CD1c-positive myeloid dendritic cell (primary cell): ENCODE data around the gene ADAMTS10.
"Not testable (repeated sequence)": the region's sequence is repeated elsewhere in the genome, so short reads cannot be mapped to it uniquely, and the experiment has no call there.

Source experiments
- DNase-seq: peaks from one replicate; pipeline ENCODE4 v3.0.0-alpha.2; 2016; ENCODE audit errors: extremely low spot score

ADAMTS10 gene

DNA sequence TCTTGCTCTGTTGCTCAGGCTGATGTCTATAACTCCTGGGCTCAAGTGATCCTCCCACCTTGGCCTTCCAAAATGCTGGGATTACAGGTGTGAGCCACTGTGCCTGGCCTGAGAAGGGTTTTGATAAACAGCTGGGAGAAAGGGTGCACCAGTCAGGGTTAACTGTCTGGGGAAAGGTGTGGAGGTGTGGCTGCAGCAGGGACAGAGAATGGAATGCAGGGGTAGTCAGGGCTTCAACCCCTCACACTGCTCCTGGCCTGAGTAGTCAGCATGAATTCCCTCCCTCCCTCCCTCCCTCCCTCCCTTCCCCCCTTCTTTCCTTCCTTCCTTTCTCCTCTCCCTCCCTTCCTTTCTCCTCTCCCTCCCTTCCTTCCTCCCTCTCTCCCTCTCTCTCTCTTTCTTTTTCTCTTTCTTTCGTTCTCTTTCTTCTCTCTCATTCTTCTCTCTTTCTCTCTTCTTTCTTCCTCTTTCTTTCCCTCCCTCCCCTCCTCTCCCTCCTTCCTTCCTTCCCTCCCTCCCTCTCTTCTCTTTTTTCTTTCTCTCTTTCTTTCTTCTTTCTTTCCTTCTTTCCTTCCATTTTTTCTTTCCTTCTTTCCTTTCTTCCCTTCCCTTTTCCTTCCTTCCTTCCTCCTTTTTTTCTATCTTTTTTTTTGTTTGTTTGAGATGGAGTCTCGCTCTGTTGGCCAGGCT, 49.3 kb downstream of the ADAMTS10 start:
- no peak for DNase-seq

DNA sequence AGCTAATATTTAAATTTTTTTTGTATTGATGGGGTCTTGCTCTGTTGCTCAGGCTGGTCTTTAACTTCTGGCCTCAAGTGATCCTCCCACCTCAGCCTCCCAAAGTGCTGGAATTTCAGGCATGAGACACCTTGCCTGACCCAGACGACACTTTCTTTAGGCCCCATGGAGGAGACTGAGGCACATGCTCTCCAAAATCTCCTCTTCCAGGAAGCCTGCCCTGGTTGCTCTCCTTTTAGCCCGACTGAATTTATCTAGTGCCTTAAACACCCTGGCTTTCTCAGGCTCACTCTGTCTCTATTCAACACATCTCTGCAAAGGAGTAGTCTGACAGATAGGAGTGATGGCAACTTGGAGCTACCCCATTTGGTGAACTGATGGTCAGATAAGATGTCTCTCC, 52.2 kb downstream of the ADAMTS10 start:
- DNase-seq: no peak

DNA sequence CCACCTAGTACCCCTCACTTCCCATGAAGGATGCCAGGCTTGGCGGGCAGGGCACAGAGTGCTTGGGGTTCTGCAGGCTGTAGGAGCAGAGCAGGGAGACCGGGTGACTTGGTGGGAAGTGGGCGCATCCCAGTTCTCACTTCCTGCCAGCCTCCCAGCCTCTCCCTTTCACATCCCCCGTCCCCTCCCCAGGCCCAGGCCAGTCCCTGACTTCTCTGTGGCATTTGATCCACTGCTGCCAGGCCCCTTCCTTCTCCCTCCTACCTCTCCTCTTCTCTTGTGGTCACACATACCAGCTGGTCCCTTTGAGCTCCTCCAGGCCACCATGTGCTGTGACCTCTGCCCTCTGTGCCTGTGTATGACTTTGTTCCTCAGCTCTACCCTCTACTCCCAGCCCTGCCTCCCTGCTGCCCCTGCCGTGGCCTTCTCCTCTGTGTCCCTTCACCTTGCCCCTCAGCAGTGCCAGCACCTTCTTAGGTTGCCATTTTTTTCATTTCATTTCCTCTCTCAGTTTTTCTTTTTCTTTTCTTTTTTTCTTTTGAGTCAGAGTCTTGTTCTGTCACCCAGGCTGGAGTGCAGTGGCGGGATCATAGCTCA, 52.8 kb downstream of the ADAMTS10 start:
- peak; percentile 90 for DNase-seq

DNA sequence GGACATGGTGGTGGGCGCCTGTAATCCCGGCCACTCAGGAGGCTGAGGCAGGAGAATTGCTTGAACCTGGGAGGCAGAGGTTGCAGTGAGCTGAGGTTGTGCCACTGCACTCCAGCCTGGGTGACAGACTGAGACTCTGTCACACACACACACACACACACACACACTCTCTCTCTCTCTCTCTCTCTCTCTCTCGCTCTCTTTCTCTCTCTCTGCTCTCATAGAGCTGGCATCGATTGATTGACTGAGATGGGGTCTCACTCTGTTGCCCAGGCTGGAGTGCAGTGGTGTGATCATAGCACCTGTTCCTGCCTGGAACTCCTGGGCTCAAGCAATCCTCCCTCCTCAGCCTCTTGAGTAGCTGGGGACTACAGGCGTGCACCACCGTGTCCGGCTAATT, 56.8 kb downstream of the ADAMTS10 start:
- DNase-seq: not testable (repeated sequence)

DNA sequence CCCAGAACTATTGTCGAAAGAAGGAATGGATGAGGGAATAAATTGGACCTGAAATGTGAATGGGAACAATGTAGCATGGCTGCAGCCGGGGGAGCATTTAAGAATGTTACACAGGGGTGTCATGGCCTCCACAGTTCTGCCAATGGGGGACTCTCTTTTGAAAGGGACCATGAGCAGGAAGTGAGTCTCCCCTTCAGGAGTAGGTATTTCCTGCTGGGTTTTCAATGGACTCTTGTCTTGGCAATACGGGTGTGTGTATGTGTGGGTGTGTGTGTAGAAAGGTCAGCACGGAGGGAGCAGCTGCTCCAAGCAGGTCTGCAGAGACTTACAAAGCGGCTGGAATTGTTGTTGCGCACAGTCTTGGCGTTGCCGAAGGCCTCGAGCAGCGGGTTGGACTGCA, 57.7 kb downstream of the ADAMTS10 start:
- no peak for DNase-seq

DNA sequence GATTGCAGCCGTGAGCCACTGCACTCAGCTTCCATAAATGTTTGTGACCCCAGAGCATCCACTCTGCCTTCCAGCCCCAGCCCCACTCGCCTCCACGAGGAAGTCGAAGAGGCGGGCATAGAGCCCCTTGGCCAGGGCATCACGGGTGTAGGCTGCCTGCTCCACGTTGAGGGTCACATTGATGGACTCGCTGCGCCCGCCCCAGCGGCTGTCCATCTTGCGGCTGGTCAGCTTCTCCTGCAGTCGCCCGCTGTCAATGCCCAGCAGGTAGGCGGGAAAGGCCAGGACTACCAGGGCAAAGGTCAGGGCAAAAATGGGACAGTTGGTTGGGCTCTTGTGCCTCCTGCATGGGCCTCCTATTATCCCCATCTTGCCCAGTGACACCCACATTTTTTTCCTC, 60.4 kb downstream of the ADAMTS10 start:
- DNase-seq: no peak

DNA sequence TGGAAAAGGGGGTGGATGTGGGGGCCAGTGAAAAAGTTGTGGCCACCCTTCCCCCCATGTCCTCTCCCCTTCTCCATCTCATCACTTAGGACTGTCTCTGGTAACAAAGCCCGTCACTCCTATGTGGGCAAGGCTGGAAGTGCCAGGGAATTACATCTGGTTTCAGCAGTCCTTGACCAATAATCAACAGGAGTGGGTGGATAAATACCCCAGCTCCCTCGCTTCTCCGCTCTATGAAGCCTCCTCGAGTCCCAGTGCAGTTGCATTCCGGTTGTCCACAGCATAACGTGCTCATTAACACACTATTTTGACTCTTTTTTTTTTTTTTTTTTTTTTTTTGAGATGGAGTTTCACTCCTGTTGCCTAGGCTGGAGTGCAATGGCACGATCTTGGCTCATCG, 64.8 kb downstream of the ADAMTS10 start:
- no peak for DNase-seq

DNA sequence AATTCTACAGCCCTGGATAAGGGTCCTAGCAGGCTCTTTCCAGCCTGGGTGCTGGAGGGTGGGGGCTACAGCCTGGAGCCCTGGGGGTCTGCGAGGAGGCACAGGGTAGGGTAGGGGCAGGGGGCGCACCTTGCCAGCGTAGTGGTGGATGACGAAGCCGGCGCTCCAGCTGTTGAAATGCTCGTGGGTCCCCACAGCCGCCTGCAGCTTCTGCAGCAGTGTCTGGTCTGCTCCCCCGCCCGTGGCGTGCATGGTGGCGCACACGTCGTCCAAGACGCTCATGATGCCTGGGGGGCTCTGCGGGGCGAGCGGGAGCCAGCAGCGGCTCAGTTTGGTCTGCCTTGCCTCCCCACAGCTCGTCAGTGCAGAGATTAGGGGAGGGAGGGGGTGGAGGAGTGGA, 66.3 kb downstream of the ADAMTS10 start:
- no peak for DNase-seq

DNA sequence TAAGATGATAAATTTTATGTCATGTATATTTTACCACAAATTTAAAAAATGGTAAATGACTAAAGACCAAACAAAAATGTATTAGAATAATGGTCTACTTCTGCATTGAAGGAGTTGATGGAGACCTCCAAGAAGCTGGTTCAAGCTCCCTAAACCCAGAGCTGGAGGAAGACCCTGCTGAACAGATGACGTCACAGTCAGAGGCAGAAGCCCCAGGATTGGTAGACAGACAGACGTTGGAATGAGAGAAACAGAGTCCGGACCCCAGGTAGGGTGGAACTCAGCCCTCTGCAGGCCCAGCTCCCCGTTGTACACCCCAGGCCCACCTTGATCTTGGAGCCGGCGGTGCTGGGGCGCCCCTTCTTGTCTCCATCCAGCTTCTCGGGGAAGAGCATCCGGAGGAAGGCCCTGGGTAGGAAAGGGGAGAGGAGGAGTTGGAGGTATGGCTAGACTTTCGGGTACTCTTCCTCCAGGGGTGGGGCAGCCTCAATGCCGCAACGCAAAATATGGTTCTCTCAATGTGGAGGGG, 70.8 kb downstream of the ADAMTS10 start:
- no peak for DNase-seq

DNA sequence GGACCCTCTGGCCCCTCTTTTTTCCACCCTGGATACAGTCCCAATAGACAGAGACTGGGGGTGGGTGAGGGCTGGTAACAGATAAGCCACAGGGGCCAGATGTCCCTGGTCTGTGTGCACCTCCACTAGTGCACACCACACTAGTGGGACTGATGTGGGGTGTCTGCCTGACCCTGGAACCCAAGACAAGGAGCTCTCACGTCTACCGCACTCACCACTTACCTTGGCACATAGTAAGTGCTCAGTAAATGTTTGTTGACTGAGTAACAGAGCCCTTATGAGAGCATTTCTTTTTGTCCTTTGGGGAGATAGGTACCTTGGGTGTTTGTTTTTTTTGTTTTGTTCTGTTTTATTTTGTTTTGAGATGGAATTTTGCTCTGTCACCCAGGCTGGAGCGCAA, 73.4 kb downstream of the ADAMTS10 start:
- DNase-seq: no peak

DNA sequence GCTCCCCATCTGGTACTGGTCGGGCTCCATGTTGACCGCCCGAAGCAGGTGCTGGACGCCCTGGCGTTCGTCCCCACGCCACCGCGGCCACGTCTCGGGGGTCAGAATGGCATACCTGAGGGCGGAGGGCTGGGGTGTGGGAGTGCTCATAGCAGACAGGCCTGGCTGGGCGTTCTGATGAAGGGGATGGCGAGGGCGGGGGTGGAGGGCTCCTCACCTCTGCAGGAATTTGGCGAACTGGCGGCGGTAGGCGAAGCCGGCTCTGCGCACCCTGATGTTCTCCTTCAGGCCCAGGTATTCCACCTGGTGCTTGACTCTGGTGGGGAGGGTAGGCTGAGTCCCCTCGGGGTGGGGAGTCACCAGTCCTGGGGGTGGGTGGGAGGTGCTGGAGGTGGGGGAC, 74.2 kb downstream of the ADAMTS10 start:
- DNase-seq: no peak

DNA sequence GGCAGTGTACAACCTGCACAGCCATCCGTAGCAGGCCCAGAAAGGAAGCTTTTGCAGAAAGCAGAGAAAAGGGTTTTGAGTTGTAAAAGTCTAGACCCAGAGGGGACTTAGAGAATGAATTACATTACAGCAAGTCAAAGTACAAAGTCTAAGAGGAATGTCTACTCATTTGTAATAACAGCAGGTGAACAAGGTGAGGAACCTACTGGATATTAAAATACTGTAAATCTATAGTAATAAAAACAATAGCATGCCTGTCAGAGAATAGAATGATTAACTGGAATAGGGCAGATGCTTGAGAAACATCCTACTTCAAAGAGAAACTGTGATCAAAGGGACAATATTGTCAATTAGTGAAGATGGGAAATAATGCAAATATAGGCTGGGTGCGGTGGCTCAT, 78.3 kb downstream of the ADAMTS10 start:
- no peak for DNase-seq

DNA sequence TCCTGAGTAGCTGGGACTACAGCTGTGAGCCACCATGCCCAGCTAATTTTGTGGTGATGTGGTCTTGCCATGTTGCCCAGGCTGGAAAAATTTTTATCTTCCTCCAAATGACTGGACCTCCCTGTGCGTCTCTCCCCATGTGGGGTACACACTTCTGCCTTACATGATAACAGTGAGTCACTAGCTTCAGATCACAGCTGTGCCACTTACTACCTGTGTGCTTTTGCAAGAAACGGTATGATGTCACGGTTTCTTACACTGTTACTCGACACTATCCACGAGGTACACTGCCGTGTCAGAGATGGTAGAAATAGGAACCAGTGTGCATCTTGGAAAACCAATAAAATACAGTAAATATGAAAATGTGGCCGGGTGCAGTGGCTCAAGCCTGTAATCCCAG, 79.0 kb downstream of the ADAMTS10 start:
- DNase-seq: no peak
